ENCODE measurements around the gene L3MBTL3.

DNA sequence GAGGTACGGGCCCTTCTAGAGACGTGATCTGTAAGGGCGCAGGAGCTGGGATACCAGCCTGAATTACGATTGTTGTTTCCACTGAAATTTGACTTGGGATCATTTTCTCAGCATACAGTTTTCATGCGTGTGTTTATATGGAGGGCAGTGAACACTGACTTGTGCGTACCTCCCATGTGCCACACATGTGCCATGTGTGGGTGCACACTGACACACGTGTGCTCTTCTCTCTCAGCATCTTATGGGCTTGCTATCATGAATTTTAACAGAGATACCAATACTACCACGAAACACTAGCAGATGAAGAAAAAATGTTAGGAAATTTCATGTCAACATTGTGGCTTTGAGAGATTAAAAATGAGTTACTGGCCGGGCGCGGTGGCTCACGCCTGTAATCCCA is 39.1 kb downstream of the L3MBTL3 start:
- no peak for TF ChIP-seq ISL1 (CRISPR knock-in tag; IDR thresholded peaks at IDR 0.05)
- TF ChIP-seq, protein P1, sequence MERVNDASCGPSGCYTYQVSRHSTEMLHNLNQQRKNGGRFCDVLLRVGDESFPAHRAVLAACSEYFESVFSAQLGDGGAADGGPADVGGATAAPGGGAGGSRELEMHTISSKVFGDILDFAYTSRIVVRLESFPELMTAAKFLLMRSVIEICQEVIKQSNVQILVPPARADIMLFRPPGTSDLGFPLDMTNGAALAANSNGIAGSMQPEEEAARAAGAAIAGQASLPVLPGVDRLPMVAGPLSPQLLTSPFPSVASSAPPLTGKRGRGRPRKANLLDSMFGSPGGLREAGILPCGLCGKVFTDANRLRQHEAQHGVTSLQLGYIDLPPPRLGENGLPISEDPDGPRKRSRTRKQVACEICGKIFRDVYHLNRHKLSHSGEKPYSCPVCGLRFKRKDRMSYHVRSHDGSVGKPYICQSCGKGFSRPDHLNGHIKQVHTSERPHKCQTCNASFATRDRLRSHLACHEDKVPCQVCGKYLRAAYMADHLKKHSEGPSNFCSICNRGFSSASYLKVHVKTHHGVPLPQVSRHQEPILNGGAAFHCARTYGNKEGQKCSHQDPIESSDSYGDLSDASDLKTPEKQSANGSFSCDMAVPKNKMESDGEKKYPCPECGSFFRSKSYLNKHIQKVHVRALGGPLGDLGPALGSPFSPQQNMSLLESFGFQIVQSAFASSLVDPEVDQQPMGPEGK (CRISPR knock-in tag; IDR thresholded peaks at IDR 0.05; ENCODE audit: borderline replicate concordance) = no peak
